Vagina (tissue), 2 donors: ENCODE measurements around the gene RSBN1.

Source experiments
- CTCF ChIP-seq, 3 experiments: fragments of 450-650 bp in 2 of 3; fragments of 200-600 bp in 1 of 3; sonication (generic) in 1 of 3; IDR thresholded peaks; one replicate each; pipeline ENCODE4 v1.5.1; 2017 to 2019; ENCODE audit warnings: antibody characterized with exemption in 3 of 3, mild to moderate bottlenecking in 2 of 3, moderate library complexity in 2 of 3
- POLR2A ChIP-seq, 2 donors: fragments of 450-650 bp; IDR thresholded peaks; one replicate each; pipeline ENCODE4 v1.6.1; 2017; ENCODE audit warnings: antibody characterized with exemption in 2 of 2, mild to moderate bottlenecking in 2 of 2, moderate library complexity in 2 of 2

GRCh38 chr1:113721010-113721409 is 91.3 kb downstream of the RSBN1 start:
- TF ChIP-seq CTCF (IDR thresholded peaks at IDR 0.05) (no peak), POLR2A (IDR thresholded peaks at IDR 0.05) (no peak)
